Gastrocnemius medialis (tissue), 4 donors: Measurements from ENCODE around the gene AMMECR1. TPM values are rescaled to one million over a fixed set of nuclear protein-coding genes. Genes with fewer than 3 reads are reported as not detected.

Experiments used
- ATAC-seq, 2 donors: fragments of 150-250 bp; one replicate each; pipeline ENCODE4 v1.9.1; 2016
- DNase-seq, 2 donors: peaks; one replicate each; pipeline ENCODE4 v3.0.0-alpha.2; 2019
- H3K27ac ChIP-seq, 4 donors: fragments of 200-600 bp; sonication (generic); 1 replicate in 1 of 4; 2 replicates in 3 of 4; pipeline ENCODE4 v1.5.1; 2016 to 2018; ENCODE audit warnings: mild to moderate bottlenecking in 2 of 4, moderate library complexity in 1 of 4
- H3K27me3 ChIP-seq, 3 donors: fragments of 200-600 bp; sonication (generic) in 2 of 3; 1 replicate in 1 of 3; 2 replicates in 2 of 3; pipeline versions ENCODE4 v1.5.1 to v1.6.0; 2016 to 2019; ENCODE audit warnings: mild to moderate bottlenecking in 1 of 3, moderate library complexity in 1 of 3
- H3K36me3 ChIP-seq, 2 donors: fragments of 200-600 bp; sonication (generic) in 1 of 2; one replicate each; pipeline ENCODE4 v1.5.1; 2017 to 2018
- H3K4me1 ChIP-seq, 2 donors: fragments of 200-600 bp; sonication (generic) in 1 of 2; one replicate each; pipeline ENCODE4 v1.5.1; 2016 to 2017; ENCODE audit warnings: mild to moderate bottlenecking in 2 of 2
- H3K4me3 ChIP-seq, 4 donors: fragments of 200-600 bp; sonication (generic) in 3 of 4; 1 replicate in 1 of 4; 2 replicates in 3 of 4; pipeline ENCODE4 v1.5.1; 2016 to 2019; ENCODE audit warnings: mild to moderate bottlenecking in 2 of 4
- H3K9me3 ChIP-seq, 3 donors: fragments of 200-600 bp; sonication (generic) in 2 of 3; 1 replicate in 1 of 3; 2 replicates in 2 of 3; pipeline ENCODE4 v1.5.1; 2016 to 2019
- POLR2A ChIP-seq, 2 donors: fragments of 450-650 bp; IDR thresholded peaks; one replicate each; pipeline ENCODE4 v1.6.1; 2017; ENCODE audit warnings: antibody characterized with exemption in 2 of 2, mild to moderate bottlenecking in 2 of 2, moderate library complexity in 2 of 2
- in situ Hi-C, 4 donors: fragments of 200-750 bp; cut with MboI; loops; one replicate each; pipeline versions ENCODE4 v1.15.0 to v1.8.0; 2017; ENCODE audit warnings: low sequenced_read_pairs in 4 of 4
- intact Hi-C: fragments of 100-400 bp; cut with DNase I; formaldehyde crosslinking; loops from one replicate; pipeline ENCODE4 v1.15.1; 2023; ENCODE audit warnings: low total_unique reads
- total RNA-seq, 4 donors: library from RNA; depleted of rRNA; stranded (reverse); fragments of >200 nt; gene quantifications; one replicate each; pipeline versions ENCODE4 v1.1.0 to v1.2.3, GENCODE V29; 2016
- TF ChIP-seq, protein P1 (sequence below), 5 experiments: fragments of 450-650 bp in 3 of 5; fragments of 200-600 bp in 2 of 5; sonication (generic) in 2 of 5; IDR thresholded peaks in 4 of 5; conservative IDR thresholded peaks in 1 of 5; 1 replicate in 4 of 5; 2 replicates in 1 of 5; pipeline ENCODE4 v1.5.1; 2016 to 2019; ENCODE audit warnings: antibody characterized with exemption in 5 of 5, mild to moderate bottlenecking in 3 of 5, moderate library complexity in 3 of 5

Gene AMMECR1
- total RNA-seq, 4 donors from 2014 or later = 1.2 to 2.6 (median 1.9) TPM

DNA sequence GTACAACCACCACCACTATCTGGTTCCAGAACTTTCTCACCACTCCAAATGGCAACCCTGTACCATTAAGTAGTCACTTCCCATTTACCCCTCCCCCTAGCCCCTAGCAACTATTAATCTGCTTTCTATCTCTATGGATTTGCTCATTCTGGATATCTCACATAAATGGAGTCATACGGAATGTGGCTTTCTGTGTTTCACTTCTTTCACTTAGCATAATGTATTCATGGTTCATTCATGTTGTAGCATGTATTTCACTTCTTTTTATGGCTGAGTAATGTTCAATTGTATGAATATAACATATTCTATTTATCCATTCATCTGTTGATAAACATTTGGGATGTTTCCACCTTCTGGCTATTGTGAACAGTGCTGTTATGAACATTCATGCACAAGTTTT is 104.7 kb downstream of the AMMECR1 start:
- Histone ChIP-seq H3K4me3 (no peak overlapping the region), H3K36me3 (no peaks in the 10 kb centered on the region), H3K27me3 (no peaks in the 10 kb centered on the region), H3K4me1 (no peaks in the 10 kb centered on the region), H3K27ac (no peak overlapping the region), H3K9me3 (no peaks in the 10 kb centered on the region)
- intact Hi-C loops = no loop called here
- ATAC-seq = no peak
- DNase-seq = no peak
- TF ChIP-seq, protein P1, sequence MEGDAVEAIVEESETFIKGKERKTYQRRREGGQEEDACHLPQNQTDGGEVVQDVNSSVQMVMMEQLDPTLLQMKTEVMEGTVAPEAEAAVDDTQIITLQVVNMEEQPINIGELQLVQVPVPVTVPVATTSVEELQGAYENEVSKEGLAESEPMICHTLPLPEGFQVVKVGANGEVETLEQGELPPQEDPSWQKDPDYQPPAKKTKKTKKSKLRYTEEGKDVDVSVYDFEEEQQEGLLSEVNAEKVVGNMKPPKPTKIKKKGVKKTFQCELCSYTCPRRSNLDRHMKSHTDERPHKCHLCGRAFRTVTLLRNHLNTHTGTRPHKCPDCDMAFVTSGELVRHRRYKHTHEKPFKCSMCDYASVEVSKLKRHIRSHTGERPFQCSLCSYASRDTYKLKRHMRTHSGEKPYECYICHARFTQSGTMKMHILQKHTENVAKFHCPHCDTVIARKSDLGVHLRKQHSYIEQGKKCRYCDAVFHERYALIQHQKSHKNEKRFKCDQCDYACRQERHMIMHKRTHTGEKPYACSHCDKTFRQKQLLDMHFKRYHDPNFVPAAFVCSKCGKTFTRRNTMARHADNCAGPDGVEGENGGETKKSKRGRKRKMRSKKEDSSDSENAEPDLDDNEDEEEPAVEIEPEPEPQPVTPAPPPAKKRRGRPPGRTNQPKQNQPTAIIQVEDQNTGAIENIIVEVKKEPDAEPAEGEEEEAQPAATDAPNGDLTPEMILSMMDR (IDR thresholded peaks at IDR 0.05 in 4 of 5, conservative IDR thresholded peaks at IDR 0.05 in 1 of 5) = no peak
- TF ChIP-seq POLR2A (IDR thresholded peaks at IDR 0.05) = no peak
- in situ Hi-C loops = no loop called here

DNA sequence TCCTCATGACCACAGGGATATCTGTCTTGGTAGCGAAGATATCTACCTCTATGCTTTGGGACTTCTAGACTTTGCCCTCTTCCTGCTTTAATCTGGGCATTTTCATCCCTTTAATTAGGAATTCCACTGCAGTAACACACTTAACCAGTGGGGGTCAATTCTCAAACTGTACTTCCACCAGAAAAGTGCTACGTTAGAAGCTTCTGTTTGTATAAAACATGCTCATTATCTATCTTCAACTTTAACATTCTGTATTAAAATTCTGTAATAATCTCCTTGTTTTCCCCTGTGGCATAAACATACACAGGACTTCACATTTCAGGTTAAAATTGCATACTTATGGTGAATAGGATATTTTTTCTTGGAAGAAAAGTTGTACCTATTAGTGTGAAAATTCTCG is 105.6 kb downstream of the AMMECR1 start:
- ATAC-seq (no peak), DNase-seq (no peak)
- Histone ChIP-seq H3K36me3 (no peaks in the 10 kb centered on the region), H3K9me3 (no peaks in the 10 kb centered on the region), H3K4me3 (no peak overlapping the region), H3K27ac (no peak overlapping the region), H3K4me1 (no peaks in the 10 kb centered on the region), H3K27me3 (no peaks in the 10 kb centered on the region)
- TF ChIP-seq, protein P1 (IDR thresholded peaks at IDR 0.05 in 4 of 5, conservative IDR thresholded peaks at IDR 0.05 in 1 of 5) = no peak
- TF ChIP-seq POLR2A (IDR thresholded peaks at IDR 0.05) = no peak
- in situ Hi-C loops = no loop called here
- intact Hi-C loops = no loop called here

DNA sequence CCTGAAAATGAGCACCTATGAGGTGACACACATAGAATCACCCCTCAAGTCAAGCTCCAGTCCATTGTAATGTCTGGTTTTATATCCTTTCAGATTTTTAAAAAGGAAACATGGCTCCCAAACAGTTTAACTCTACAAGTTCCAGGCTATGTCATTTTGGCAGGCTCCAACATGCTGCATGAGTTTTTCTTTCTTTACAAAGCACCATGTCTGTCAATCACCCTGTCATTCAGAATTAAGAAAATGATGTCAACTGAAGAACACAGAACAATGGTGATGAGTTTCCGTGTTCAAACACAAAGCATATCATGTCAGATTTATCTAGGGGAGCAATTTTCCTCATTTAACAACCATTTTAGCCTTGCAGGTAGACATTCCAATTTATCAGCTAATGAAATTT is 106.5 kb downstream of the AMMECR1 start:
- DNase-seq = no peak
- Histone ChIP-seq H3K4me3 (no peak overlapping the region), H3K36me3 (no peaks in the 10 kb centered on the region), H3K9me3 (no peaks in the 10 kb centered on the region), H3K27me3 (no peaks in the 10 kb centered on the region), H3K27ac (no peak overlapping the region), H3K4me1 (no peaks in the 10 kb centered on the region)
- no peak for TF ChIP-seq POLR2A (IDR thresholded peaks at IDR 0.05)
- TF ChIP-seq, protein P1 (IDR thresholded peaks at IDR 0.05 in 4 of 5, conservative IDR thresholded peaks at IDR 0.05 in 1 of 5) = no peak
- ATAC-seq = no peak
- intact Hi-C loops = no loop called here
- in situ Hi-C loops = no loop called here

DNA sequence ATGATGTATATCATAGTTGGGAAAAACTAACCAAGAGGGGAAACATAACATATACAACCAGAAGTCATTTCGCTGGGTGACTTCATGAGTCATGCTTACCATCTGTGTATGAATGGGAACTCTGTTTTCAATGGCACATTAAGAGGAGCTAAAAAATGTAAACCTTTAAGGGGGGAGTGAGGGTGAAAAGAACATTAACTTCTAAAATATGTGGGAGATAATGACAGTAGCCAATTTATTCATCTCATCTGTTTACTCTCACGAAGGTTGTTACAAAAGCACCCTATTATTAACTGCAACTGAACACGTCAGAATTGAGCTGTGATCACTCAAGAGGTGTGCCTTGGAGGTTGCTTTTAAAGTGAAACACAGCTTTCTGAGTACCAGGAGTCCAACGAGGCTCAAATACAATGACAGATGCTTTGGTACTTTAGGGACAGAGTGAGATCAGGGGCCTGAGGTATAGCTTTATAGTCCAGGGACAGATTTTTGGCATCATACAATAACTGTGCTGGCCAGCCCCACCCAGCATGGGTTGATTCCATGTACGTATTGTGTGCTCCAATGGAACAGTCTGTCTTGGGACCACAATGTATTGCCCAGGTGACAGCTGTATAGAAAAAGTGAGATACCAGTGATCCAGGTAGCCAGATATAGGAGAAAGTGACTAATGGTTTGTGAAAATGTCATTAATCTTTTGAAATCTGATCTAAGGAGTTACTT is 107.3 kb downstream of the AMMECR1 start:
- Histone ChIP-seq H3K27ac (no peak overlapping the region), H3K27me3 (no peaks in the 10 kb centered on the region), H3K9me3 (no peaks in the 10 kb centered on the region), H3K4me1 (no peaks in the 10 kb centered on the region), H3K4me3 (no peak overlapping the region), H3K36me3 (no peaks in the 10 kb centered on the region)
- in situ Hi-C loops = no loop called here
- TF ChIP-seq POLR2A (IDR thresholded peaks at IDR 0.05) = no peak
- TF ChIP-seq, protein P1 (IDR thresholded peaks at IDR 0.05 in 4 of 5, conservative IDR thresholded peaks at IDR 0.05 in 1 of 5) = no peak
- intact Hi-C loops = no loop called here
- DNase-seq (no peak), ATAC-seq (no peak)

DNA sequence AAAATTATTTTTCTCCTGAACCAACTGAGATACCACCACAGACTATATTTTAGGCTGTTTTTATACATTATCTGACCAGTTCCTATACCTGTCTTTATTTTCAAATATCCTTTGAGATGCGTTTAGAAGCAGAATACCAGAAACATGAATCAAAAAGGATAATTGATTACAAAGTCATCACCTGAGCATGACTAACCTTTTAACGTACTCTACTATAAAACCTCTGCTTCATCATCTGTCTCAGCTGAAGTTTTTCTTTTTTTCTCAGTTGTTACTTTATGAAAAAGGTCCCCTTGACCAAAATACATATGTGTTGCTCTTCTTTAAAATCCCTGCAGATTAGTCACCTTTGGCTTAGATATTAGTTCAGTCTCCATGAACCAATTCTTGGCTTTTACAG is 109.8 kb downstream of the AMMECR1 start:
- no peaks in the 10 kb centered on the region for H3K36me3 ChIP-seq
- H3K9me3 ChIP-seq = no peaks in the 10 kb centered on the region
- TF ChIP-seq POLR2A (IDR thresholded peaks at IDR 0.05) = no peak
- TF ChIP-seq, protein P1 (IDR thresholded peaks at IDR 0.05 in 4 of 5, conservative IDR thresholded peaks at IDR 0.05 in 1 of 5) = no peak
- H3K27ac ChIP-seq = no peak overlapping the region
- intact Hi-C loops (no loop called here), in situ Hi-C loops (no loop called here)
- H3K4me1 ChIP-seq = no peaks in the 10 kb centered on the region
- H3K27me3 ChIP-seq = no peaks in the 10 kb centered on the region
- H3K4me3 ChIP-seq = no peak overlapping the region
- DNase-seq (no peak), ATAC-seq (no peak)
